Activated CD8-positive, alpha-beta memory T cell treated with anti-CD3 and anti-CD28 coated beads for 24 hours (primary cell): Measurements from ENCODE around the gene EIF4G3.
"Not testable (repeated sequence)": the region's sequence is repeated elsewhere in the genome, so short reads cannot be mapped to it uniquely, and the experiment has no call there.

Experiments used
- DNase-seq: peaks from one replicate; pipeline ENCODE4 v3.0.0-alpha.2; 2020

The EIF4G3 gene

GRCh38 chr1:21182181-21182731, 5.6 kb upstream of the EIF4G3 start:
- no peak for DNase-seq

GRCh38 chr1:21178271-21178670, 1.6 kb upstream of the EIF4G3 start:
- peak; percentile 47 for DNase-seq

GRCh38 chr1:21175670-21176581, 771 bp downstream of the EIF4G3 start:
- DNase-seq = peak; percentile 81

GRCh38 chr1:21175324-21175669, 1.4 kb downstream of the EIF4G3 start:
- DNase-seq = peak; percentile 54

GRCh38 chr1:21174654-21175323, 1.9 kb downstream of the EIF4G3 start:
- DNase-seq = peak; percentile 13

GRCh38 chr1:21174230-21174629, 2.5 kb downstream of the EIF4G3 start:
- no peak for DNase-seq

GRCh38 chr1:21173096-21173495, 3.6 kb downstream of the EIF4G3 start:
- DNase-seq = peak; percentile 21

GRCh38 chr1:21170837-21171236, 5.9 kb downstream of the EIF4G3 start:
- DNase-seq = not testable (repeated sequence)

- no peak for DNase-seq
Observed at GRCh38 chr1:21168444-21168843, 8.3 kb downstream of the EIF4G3 start.

- DNase-seq = no peak
Observed at GRCh38 chr1:21165646-21166045, 11.1 kb downstream of the EIF4G3 start.

GRCh38 chr1:21165076-21165475, 11.6 kb downstream of the EIF4G3 start:
- no peak for DNase-seq

- DNase-seq = no peak
Observed at GRCh38 chr1:21164266-21164665, 12.4 kb downstream of the EIF4G3 start.

- no peak for DNase-seq
Observed at GRCh38 chr1:21162740-21163464, 13.8 kb downstream of the EIF4G3 start.

- no peak for DNase-seq
Observed at GRCh38 chr1:21161842-21162241, 14.9 kb downstream of the EIF4G3 start.

- DNase-seq = no peak
Observed at GRCh38 chr1:21160263-21160796, 16.4 kb downstream of the EIF4G3 start.

GRCh38 chr1:21157868-21158267, 18.8 kb downstream of the EIF4G3 start:
- no peak for DNase-seq

GRCh38 chr1:21157054-21157453, 19.6 kb downstream of the EIF4G3 start:
- DNase-seq = no peak

- no peak for DNase-seq
Observed at GRCh38 chr1:21156019-21156418, 20.7 kb downstream of the EIF4G3 start.

GRCh38 chr1:21154717-21155116, 22.0 kb downstream of the EIF4G3 start:
- DNase-seq = no peak

- DNase-seq = no peak
Observed at GRCh38 chr1:21153388-21153787, 23.3 kb downstream of the EIF4G3 start.

GRCh38 chr1:21152423-21153100, 24.1 kb downstream of the EIF4G3 start:
- no peak for DNase-seq

- no peak for DNase-seq
Observed at GRCh38 chr1:21149855-21150432, 26.8 kb downstream of the EIF4G3 start.
